Activated CD4-positive, alpha-beta T cell treated with anti-CD3 and anti-CD28 coated beads, Interleukin-2, amount 10 ng/mL, durations not matched to agents 7 days and 5 days (primary cell): ENCODE measurements around the gene RFC5. TPM values are rescaled to one million over a fixed set of nuclear protein-coding genes. Genes with fewer than 3 reads are reported as not detected.
A peak's percentile ranks its signal among the peaks of the same experiment; 100 is the strongest.
"Not testable (repeated sequence)": the region's sequence is repeated elsewhere in the genome, so short reads cannot be mapped to it uniquely, and the experiment has no call there.

ENCODE experiments used
- CTCF ChIA-PET: fragments of 350-600 bp; sonication (Branson Sonifier 250); formaldehyde crosslinking; loops from one replicate; lab custom pipeline; 2021; ENCODE audit warnings: antibody characterized with exemption; lab: Charles Lee
- POLR2A ChIA-PET: fragments of 350-600 bp; sonication (Branson Sonifier 250); formaldehyde crosslinking; loops from one replicate; lab custom pipeline; 2021; ENCODE audit warnings: antibody characterized with exemption; lab: Charles Lee
- DNase-seq: peaks from one replicate; pipeline ENCODE4 v3.0.0-alpha.2; 2020
- H3K27ac Mint-ChIP-seq: one replicate; pipeline ENCODE4 v1.8.0; 2021; ENCODE audit warnings: mild to moderate bottlenecking, moderate library complexity, mixed read lengths
- H3K27me3 Mint-ChIP-seq: one replicate; pipeline ENCODE4 v1.8.0; 2021; ENCODE audit warnings: mixed read lengths
- H3K36me3 Mint-ChIP-seq: one replicate; pipeline ENCODE4 v1.8.0; 2021; ENCODE audit warnings: low read depth, mixed read lengths
- H3K4me1 Mint-ChIP-seq: one replicate; pipeline ENCODE4 v1.8.0; 2021; ENCODE audit warnings: mixed read lengths
- H3K4me3 Mint-ChIP-seq: one replicate; pipeline ENCODE4 v1.8.0; 2021; ENCODE audit warnings: mild to moderate bottlenecking, moderate library complexity, mixed read lengths
- H3K9me3 Mint-ChIP-seq: one replicate; pipeline ENCODE4 v1.8.0; 2021; ENCODE audit warnings: mixed read lengths
- total RNA-seq, 2 experiments: library from RNA; stranded (reverse); gene quantifications; one replicate each; pipeline ENCODE4 v1.2.3, GENCODE V29; 2021

Gene RFC5
- total RNA-seq, 2 experiments from 2014 or later, result 41.9 to 45.1 TPM

- POLR2A ChIA-PET, result no interaction called here
Measured at GRCh38 chr12:117986705-117987469, 29.6 kb upstream of the RFC5 start.

GRCh38 chr12:117994551-117995438, 21.7 kb upstream of the RFC5 start:
- no peaks in the 10 kb centered on the region for H3K27me3 Mint-ChIP-seq
- peaks cover 11% of the 10 kb centered on the region for H3K9me3 Mint-ChIP-seq
- no peaks in the 10 kb centered on the region for H3K4me1 Mint-ChIP-seq
- H3K36me3 Mint-ChIP-seq, result no peaks in the 10 kb centered on the region
- ChIA-PET CTCF (no interaction called here), POLR2A (no interaction called here)
- H3K4me3 Mint-ChIP-seq, result no peak overlapping the region
- no peak overlapping the region for H3K27ac Mint-ChIP-seq
- no peak for DNase-seq

More at GRCh38 chr12:117986705-117987469, 29.6 kb upstream of the RFC5 start:
- CTCF ChIA-PET, result interaction anchor here (0.7 kb wide), 1 partner anchor 492 kb away, joined by 3 read pairs; no protein-coding TSS in a partner anchor
- Mint-ChIP-seq H3K27me3 (no peaks in the 10 kb centered on the region), H3K4me1 (no peaks in the 10 kb centered on the region), H3K9me3 (no peaks in the 10 kb centered on the region), H3K36me3 (no peaks in the 10 kb centered on the region), H3K4me3 (no peak overlapping the region), H3K27ac (no peak overlapping the region)
- no peak for DNase-seq

- H3K36me3 Mint-ChIP-seq, result no peaks in the 10 kb centered on the region
- H3K4me1 Mint-ChIP-seq, result no peaks in the 10 kb centered on the region
- ChIA-PET POLR2A (no interaction called here), CTCF (interaction anchor here (0.6 to 1.5 kb wide), 3 partner anchors 12 to 91 kb away, joined by 3 read pairs; partner anchors contain the start of gene RFC5)
- H3K27ac Mint-ChIP-seq, result no peak overlapping the region
- H3K27me3 Mint-ChIP-seq, result no peaks in the 10 kb centered on the region
- peaks cover 13% of the 10 kb centered on the region for H3K9me3 Mint-ChIP-seq
- no peak for DNase-seq
- H3K4me3 Mint-ChIP-seq, result no peak overlapping the region
Measured at GRCh38 chr12:117998719-117999118, 17.8 kb upstream of the RFC5 start.

GRCh38 chr12:117999806-118000205, 16.7 kb upstream of the RFC5 start:
- DNase-seq, H3K4me1 Mint-ChIP-seq, H3K36me3 Mint-ChIP-seq, H3K27me3 Mint-ChIP-seq, H3K4me3 Mint-ChIP-seq, H3K27ac Mint-ChIP-seq, POLR2A ChIA-PET, H3K9me3 Mint-ChIP-seq: not testable (repeated sequence)
- CTCF ChIA-PET, result interaction anchor here (1.5 kb wide), 1 partner anchor 11 kb away, joined by 3 read pairs; no protein-coding TSS in a partner anchor

GRCh38 chr12:118010903-118011302, 5.6 kb upstream of the RFC5 start:
- peaks cover 5% of the 10 kb centered on the region for H3K9me3 Mint-ChIP-seq
- ChIA-PET CTCF (interaction anchor here (1.3 kb wide), 1 partner anchor 12 kb away, joined by 3 read pairs; no protein-coding TSS in a partner anchor), POLR2A (no interaction called here)
- H3K27ac Mint-ChIP-seq, result no peak overlapping the region
- no peak for DNase-seq
- H3K36me3 Mint-ChIP-seq, result no peaks in the 10 kb centered on the region
- no peak overlapping the region for H3K4me3 Mint-ChIP-seq
- peaks cover 2% of the 10 kb centered on the region for H3K4me1 Mint-ChIP-seq
- peaks cover 8% of the 10 kb centered on the region for H3K27me3 Mint-ChIP-seq

GRCh38 chr12:118011377-118011776, 5.1 kb upstream of the RFC5 start:
- no peak overlapping the region for H3K27ac Mint-ChIP-seq
- peaks cover 5% of the 10 kb centered on the region for H3K9me3 Mint-ChIP-seq
- no peak for DNase-seq
- peaks cover 8% of the 10 kb centered on the region for H3K27me3 Mint-ChIP-seq
- H3K36me3 Mint-ChIP-seq, result no peaks in the 10 kb centered on the region
- ChIA-PET CTCF (interaction anchor here (0.6 to 1.3 kb wide), 2 partner anchors 12 to 16 kb away, joined by 3 to 4 read pairs; no protein-coding TSS in a partner anchor), POLR2A (no interaction called here)
- H3K4me1 Mint-ChIP-seq, result peaks cover 7% of the 10 kb centered on the region
- H3K4me3 Mint-ChIP-seq, result no peak overlapping the region

GRCh38 chr12:118011961-118012360, 4.5 kb upstream of the RFC5 start:
- CTCF ChIA-PET, result interaction anchor here (0.6 kb wide), 2 partner anchors 16 to 153 kb away, joined by 3 to 4 read pairs; no protein-coding TSS in a partner anchor
- Mint-ChIP-seq H3K27ac (no peak overlapping the region), H3K4me3 (no peak overlapping the region), H3K27me3 (peaks cover 8% of the 10 kb centered on the region), H3K4me1 (peaks cover 9% of the 10 kb centered on the region), H3K36me3 (peaks cover under 1% of the 10 kb centered on the region), H3K9me3 (peaks cover 5% of the 10 kb centered on the region)
- DNase-seq, result no peak
- POLR2A ChIA-PET, result no interaction called here

GRCh38 chr12:118013283-118013682, 3.2 kb upstream of the RFC5 start:
- H3K4me3 Mint-ChIP-seq, result no peak overlapping the region
- ChIA-PET POLR2A (no interaction called here), CTCF (no interaction called here)
- H3K9me3 Mint-ChIP-seq, result peaks cover 5% of the 10 kb centered on the region
- DNase-seq, result no peak
- H3K36me3 Mint-ChIP-seq, result peaks cover 8% of the 10 kb centered on the region
- H3K27ac Mint-ChIP-seq, result no peak overlapping the region
- peaks cover 21% of the 10 kb centered on the region for H3K4me1 Mint-ChIP-seq
- peaks cover 8% of the 10 kb centered on the region for H3K27me3 Mint-ChIP-seq

- Mint-ChIP-seq H3K36me3 (peaks cover 19% of the 10 kb centered on the region), H3K27me3 (peaks cover 8% of the 10 kb centered on the region), H3K4me1 (peaks cover 28% of the 10 kb centered on the region), H3K27ac (no peak overlapping the region), H3K9me3 (peaks cover 5% of the 10 kb centered on the region), H3K4me3 (no peak overlapping the region)
- ChIA-PET CTCF (no interaction called here), POLR2A (no interaction called here)
- no peak for DNase-seq
Measured at GRCh38 chr12:118015306-118015705, 1.2 kb upstream of the RFC5 start.

- ChIA-PET POLR2A (no interaction called here), CTCF (interaction anchor here (0.6 to 1.4 kb wide), 4 partner anchors 17 to 1652 kb away, joined by 3 to 5 read pairs (median 4); partner anchors contain the start of genes PRKAB1 and SUDS3)
- Mint-ChIP-seq H3K27me3 (peaks cover 8% of the 10 kb centered on the region), H3K4me1 (peaks cover 28% of the 10 kb centered on the region), H3K36me3 (peaks cover 25% of the 10 kb centered on the region), H3K4me3 (peak overlapping the region; percentile 98), H3K9me3 (peaks cover 5% of the 10 kb centered on the region), H3K27ac (peak overlapping the region; percentile 36)
- no peak for DNase-seq
Measured at GRCh38 chr12:118015944-118016343, 559 bp upstream of the RFC5 start.

- Mint-ChIP-seq H3K4me1 (peaks cover 28% of the 10 kb centered on the region), H3K4me3 (peak overlapping the region; percentile 98), H3K9me3 (peaks cover 5% of the 10 kb centered on the region), H3K36me3 (peaks cover 36% of the 10 kb centered on the region), H3K27ac (peak overlapping the region; percentile 72), H3K27me3 (peaks cover 8% of the 10 kb centered on the region)
- CTCF ChIA-PET, result interaction anchor here (0.6 to 1.5 kb wide), 3 partner anchors 9 to 40 kb away, joined by 3 to 6 read pairs (median 3); no protein-coding TSS in a partner anchor
- no peak for DNase-seq
- POLR2A ChIA-PET, result no interaction called here
Measured at GRCh38 chr12:118017926-118018325, 1.4 kb downstream of the RFC5 start.

GRCh38 chr12:118020036-118020435, 3.5 kb downstream of the RFC5 start:
- Mint-ChIP-seq H3K4me3 (no peak overlapping the region), H3K4me1 (peaks cover 28% of the 10 kb centered on the region), H3K27ac (no peak overlapping the region), H3K36me3 (peaks cover 45% of the 10 kb centered on the region), H3K9me3 (no peaks in the 10 kb centered on the region), H3K27me3 (no peaks in the 10 kb centered on the region)
- ChIA-PET POLR2A (no interaction called here), CTCF (interaction anchor here (1.0 kb wide), 1 partner anchor 42 kb away, joined by 3 read pairs; no protein-coding TSS in a partner anchor)
- DNase-seq, result no peak
